ENCODE measurements around the gene GGNBP2. TPM values are rescaled to one million over a fixed set of nuclear protein-coding genes. Genes with fewer than 3 reads are reported as not detected.
A peak's percentile ranks its signal among the peaks of the same experiment; 100 is the strongest.

Gene GGNBP2
- total and polyA plus RNA-seq, 7 donors, result 43.5 to 62.2 (median 57.4) TPM

- intact Hi-C loops (cut with DNase I), result no loop called here
Observed at GRCh38 chr17:36586138-36586537, 41.4 kb downstream of the GGNBP2 start.

GRCh38 chr17:36590082-36590481 is 45.4 kb downstream of the GGNBP2 start:
- peaks cover 0 to 20% (median 16%) of the 10 kb centered on the region in 4 donors for H3K4me1 ChIP-seq
- TF ChIP-seq POLR2A (IDR thresholded peaks at IDR 0.05) (no peak), EP300 (IDR thresholded peaks at IDR 0.05) (no peak), CTCF (IDR thresholded peaks at IDR 0.05) (no peak), POLR2AphosphoS5 (IDR thresholded peaks at IDR 0.05) (no peak)
- H3K9me3 ChIP-seq, result no peaks in the 10 kb centered on the region
- H3K27ac ChIP-seq, result no peak overlapping the region
- peaks cover 6 to 55% (median 22%) of the 10 kb centered on the region in 4 donors for H3K36me3 ChIP-seq
- WGBS, 2 donors, result 70 to 81% methylated on average over 2 of the region's 2 CpGs
- no peak for DNase-seq
- no peak overlapping the region for H3K4me3 ChIP-seq
- intact Hi-C loops (cut with DNase I), result loop anchor here (10.0 kb wide), 1 partner anchor 105 kb away; the partner anchor contains the start of gene ZNHIT3
- H3K27me3 ChIP-seq, result no peaks in the 10 kb centered on the region

More at GRCh38 chr17:36586138-36586537, 41.4 kb downstream of the GGNBP2 start:
- Histone ChIP-seq H3K4me3 (no peak overlapping the region), H3K9me3 (no peaks in the 10 kb centered on the region), H3K36me3 (peaks cover 20 to 94% (median 42%) of the 10 kb centered on the region in 4 donors), H3K27ac (no peak overlapping the region), H3K4me1 (peaks cover 0 to 3% (median 2%) of the 10 kb centered on the region in 4 donors), H3K27me3 (no peaks in the 10 kb centered on the region)
- WGBS, 2 donors, result 96 to 97% methylated on average over 2 of the region's 2 CpGs
- DNase-seq, result no peak
- TF ChIP-seq EP300 (IDR thresholded peaks at IDR 0.05), result no peak
- no peak for TF ChIP-seq CTCF (IDR thresholded peaks at IDR 0.05)
- no peak for TF ChIP-seq POLR2A (IDR thresholded peaks at IDR 0.05)
- no peak for TF ChIP-seq POLR2AphosphoS5 (IDR thresholded peaks at IDR 0.05)

- Histone ChIP-seq H3K27me3 (no peaks in the 10 kb centered on the region), H3K9me3 (no peaks in the 10 kb centered on the region), H3K4me1 (peaks cover 0 to 20% (median 16%) of the 10 kb centered on the region in 4 donors), H3K4me3 (peak within 1 kb of the TSS; percentile 53 to 99 (median 87)), H3K36me3 (peaks cover 0 to 39% (median 12%) of the 10 kb centered on the region in 4 donors), H3K27ac (peak within 1 kb of the TSS; percentile 69 to 80 (median 76))
- peak; percentile 88 for DNase-seq
- TF ChIP-seq POLR2A (IDR thresholded peaks at IDR 0.05) (no peak), POLR2AphosphoS5 (IDR thresholded peaks at IDR 0.05) (peak in 2 of 4 donors; percentile 52 to 53)
- 1 to 2% methylated on average over 87 of the region's 87 CpGs for WGBS, 2 donors
- intact Hi-C loops (cut with DNase I), result loop anchor here (10.0 kb wide), 1 partner anchor 107 kb away; the partner anchor contains the start of gene ZNHIT3
Observed at GRCh38 chr17:36591434-36592315, 47.0 kb downstream of the GGNBP2 start, which contains the start of gene DHRS11. TSS of gene DHRS11 (plus strand) at chr17:36591879. CDS start at chr17:36592010, 131 bp downstream.

- no peaks in the 10 kb centered on the region for H3K27me3 ChIP-seq
- H3K9me3 ChIP-seq, result no peaks in the 10 kb centered on the region
- no peak for TF ChIP-seq POLR2AphosphoS5 (IDR thresholded peaks at IDR 0.05)
- no peak for TF ChIP-seq POLR2A (IDR thresholded peaks at IDR 0.05)
- TF ChIP-seq EP300 (IDR thresholded peaks at IDR 0.05), result no peak
- no peak for TF ChIP-seq CTCF (IDR thresholded peaks at IDR 0.05)
- DNase-seq, result peak; percentile 67
- peak overlapping the region in 3 of 4 donors; percentile 75 to 80 (median 78) for H3K27ac ChIP-seq
- peaks cover 0 to 36% (median 6%) of the 10 kb centered on the region in 4 donors for H3K36me3 ChIP-seq
- H3K4me1 ChIP-seq, result peaks cover 0 to 20% (median 16%) of the 10 kb centered on the region in 4 donors
- intact Hi-C loops (cut with DNase I), result loop anchor here (10.0 kb wide), 1 partner anchor 108 kb away; the partner anchor contains the start of gene ZNHIT3
- peak overlapping the region; percentile 53 to 99 (median 87) for H3K4me3 ChIP-seq
- WGBS, 2 donors, result 1 to 4% methylated on average over 20 of the region's 20 CpGs
Observed at GRCh38 chr17:36592316-36592715, 47.6 kb downstream of the GGNBP2 start.

Data from sigmoid colon (tissue), 7 donors.